Upper lobe of right lung (tissue), 1 donor: ENCODE results near the gene POTEH. TPM values are rescaled to one million over a fixed set of nuclear protein-coding genes. Genes with fewer than 3 reads are reported as not detected.
"Not testable (repeated sequence)": the region's sequence is repeated elsewhere in the genome, so short reads cannot be mapped to it uniquely, and the experiment has no call there.

Experiments used
- ATAC-seq: fragments of 200-7000 bp; cut with Tn5 transposase; one replicate; pipeline ENCODE4 v1.9.1; 2020; ENCODE audit warnings: mild to moderate bottlenecking, moderate library complexity
- DNase-seq: peaks from one replicate; pipeline ENCODE4 v3.0.0-alpha.2; 2020
- H3K27ac ChIP-seq: fragments of 200-600 bp; one replicate; pipeline ENCODE4 v1.8.0; 2022
- H3K27me3 ChIP-seq: fragments of 200-600 bp; one replicate; pipeline ENCODE4 v1.8.0; 2022; ENCODE audit warnings: mild to moderate bottlenecking
- H3K36me3 ChIP-seq: fragments of 200-600 bp; one replicate; pipeline ENCODE4 v1.8.0; 2022
- H3K4me1 ChIP-seq: fragments of 200-600 bp; one replicate; pipeline ENCODE4 v1.8.0; 2022
- H3K4me3 ChIP-seq: fragments of 200-600 bp; one replicate; pipeline ENCODE4 v1.8.0; 2022; ENCODE audit warnings: mild to moderate bottlenecking
- H3K9me3 ChIP-seq: fragments of 200-600 bp; one replicate; pipeline ENCODE4 v1.8.0; 2022
- intact Hi-C: fragments of 100-400 bp; cut with DNase I; formaldehyde crosslinking; loops from one replicate; pipeline ENCODE4 v1.11.0; 2022
- long read RNA-seq: library from polyadenylated mRNA; unstranded; transcript quantifications from one replicate; pipeline ENCODE4 v2.0.0, GENCODE V29; 2021
- total RNA-seq: library from RNA; stranded (reverse); fragmentation: NEBNext Ultra II Directional; extraction: Animal tissue kit (Norgen Biotek cat#: 25700); gene quantifications from one replicate; pipeline ENCODE4 v1.2.1, GENCODE V29; 2021
- donor health status: DM: no; HTN: yes; CAD: no; lungs with severe emphysema.

The POTEH gene
- total RNA-seq, result not detected
- long read RNA-seq, result 0 reads

DNA sequence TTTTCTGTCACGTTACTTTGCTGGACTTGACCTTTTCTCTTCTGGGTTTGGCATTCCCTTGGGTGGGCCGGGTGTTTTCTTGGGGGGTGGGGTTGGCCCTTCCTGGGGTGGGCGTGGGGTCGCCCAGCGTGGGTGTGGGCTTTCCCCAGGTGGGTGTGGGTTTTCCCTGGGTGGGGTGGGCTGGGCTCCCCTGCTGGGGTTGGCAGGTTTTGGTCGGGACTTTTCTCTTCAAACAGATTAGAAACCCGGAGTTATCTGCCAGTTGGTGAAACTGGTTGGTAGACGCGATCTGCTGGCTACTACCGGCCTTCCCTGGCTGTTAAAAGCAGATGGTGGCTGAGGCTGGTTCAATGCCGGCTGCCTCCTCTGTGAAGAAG is at the start of gene POTEH:
TSS of gene POTEH (plus strand) at position 278 of the 377 bp plus-strand sequence. CDS start at position 330, 52 bp downstream.
- intact Hi-C loops, H3K27me3 ChIP-seq, DNase-seq, H3K36me3 ChIP-seq, H3K4me3 ChIP-seq, ATAC-seq, H3K4me1 ChIP-seq, H3K27ac ChIP-seq, H3K9me3 ChIP-seq: not testable (repeated sequence)

GRCh38 chr22:15642288-15642861 is 47.5 kb upstream of the POTEH start:
- H3K27me3 ChIP-seq, intact Hi-C loops, H3K27ac ChIP-seq, H3K9me3 ChIP-seq, ATAC-seq, DNase-seq, H3K36me3 ChIP-seq, H3K4me3 ChIP-seq, H3K4me1 ChIP-seq: not testable (repeated sequence)

GRCh38 chr22:15651954-15652353 is 37.9 kb upstream of the POTEH start:
- H3K27ac ChIP-seq, DNase-seq, H3K4me3 ChIP-seq, intact Hi-C loops, H3K27me3 ChIP-seq, H3K36me3 ChIP-seq, H3K9me3 ChIP-seq, ATAC-seq, H3K4me1 ChIP-seq: not testable (repeated sequence)

GRCh38 chr22:15652738-15653137 is 37.1 kb upstream of the POTEH start:
- H3K36me3 ChIP-seq, DNase-seq, H3K4me1 ChIP-seq, intact Hi-C loops, H3K9me3 ChIP-seq, H3K27ac ChIP-seq, ATAC-seq, H3K27me3 ChIP-seq, H3K4me3 ChIP-seq: not testable (repeated sequence)

DNA sequence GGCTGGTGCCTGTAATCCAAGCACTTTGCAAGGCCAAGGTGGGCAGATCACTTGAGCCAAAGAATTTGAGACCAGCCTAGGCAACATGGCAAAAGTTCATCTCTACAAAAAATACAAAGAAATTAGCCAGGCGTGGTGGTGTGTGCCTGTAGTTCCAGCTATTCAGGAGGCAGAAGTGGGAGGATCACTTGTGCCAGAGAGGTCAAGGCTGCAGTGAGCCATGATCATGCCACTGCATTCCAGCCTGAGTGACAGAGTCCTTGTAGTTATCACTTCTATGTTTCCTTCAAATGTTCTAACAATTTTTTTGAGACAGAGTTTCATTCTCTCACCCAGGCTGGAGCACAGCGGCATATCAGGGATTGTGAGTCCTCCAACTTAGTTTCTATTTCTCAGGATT is 36.6 kb upstream of the POTEH start:
- H3K27ac ChIP-seq, H3K9me3 ChIP-seq, H3K4me3 ChIP-seq, H3K27me3 ChIP-seq, intact Hi-C loops, H3K36me3 ChIP-seq, H3K4me1 ChIP-seq, DNase-seq, ATAC-seq: not testable (repeated sequence)

GRCh38 chr22:15661102-15661501 is 28.7 kb upstream of the POTEH start:
- ATAC-seq, result peak; percentile 64
- H3K27me3 ChIP-seq, H3K4me3 ChIP-seq, intact Hi-C loops, H3K9me3 ChIP-seq, H3K36me3 ChIP-seq, H3K27ac ChIP-seq, H3K4me1 ChIP-seq, DNase-seq: not testable (repeated sequence)

DNA sequence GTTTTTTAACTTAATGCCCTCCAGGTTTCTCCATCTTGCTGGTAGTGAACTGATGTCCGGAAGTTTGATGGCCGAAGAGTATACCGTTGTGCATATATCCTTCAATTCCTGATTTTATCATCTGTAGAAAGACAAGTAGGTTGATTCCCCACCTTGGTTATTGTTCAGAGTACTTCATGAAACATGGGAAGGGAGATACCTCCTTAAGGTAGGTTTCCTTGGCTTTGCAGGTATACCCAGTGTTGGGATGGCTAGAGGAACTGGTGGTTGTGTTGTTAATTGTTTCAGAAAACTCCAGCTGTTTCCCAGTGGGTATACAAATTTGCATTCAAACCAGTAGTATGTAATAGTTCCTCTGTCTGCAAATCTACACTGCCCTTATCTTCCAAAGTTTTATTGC is 25.1 kb upstream of the POTEH start:
- intact Hi-C loops, H3K4me1 ChIP-seq, H3K27ac ChIP-seq, H3K9me3 ChIP-seq, H3K27me3 ChIP-seq, H3K4me3 ChIP-seq, ATAC-seq, DNase-seq, H3K36me3 ChIP-seq: not testable (repeated sequence)

GRCh38 chr22:15665478-15665877 is 24.3 kb upstream of the POTEH start:
- H3K27me3 ChIP-seq, intact Hi-C loops, DNase-seq, ATAC-seq, H3K27ac ChIP-seq, H3K36me3 ChIP-seq, H3K4me1 ChIP-seq, H3K4me3 ChIP-seq, H3K9me3 ChIP-seq: not testable (repeated sequence)

GRCh38 chr22:15669430-15669829 is 20.4 kb upstream of the POTEH start:
- not testable (repeated sequence) for ATAC-seq

GRCh38 chr22:15679702-15680101 is 10.1 kb upstream of the POTEH start:
- H3K27ac ChIP-seq, H3K4me1 ChIP-seq, intact Hi-C loops, DNase-seq, H3K36me3 ChIP-seq, H3K27me3 ChIP-seq, H3K9me3 ChIP-seq, H3K4me3 ChIP-seq: not testable (repeated sequence)
- peak; percentile 46 for ATAC-seq

More at GRCh38 chr22:15669430-15669829, 20.4 kb upstream of the POTEH start:
- DNase-seq, H3K27ac ChIP-seq, H3K4me1 ChIP-seq, H3K4me3 ChIP-seq, intact Hi-C loops, H3K27me3 ChIP-seq, H3K9me3 ChIP-seq, H3K36me3 ChIP-seq: not testable (repeated sequence)

DNA sequence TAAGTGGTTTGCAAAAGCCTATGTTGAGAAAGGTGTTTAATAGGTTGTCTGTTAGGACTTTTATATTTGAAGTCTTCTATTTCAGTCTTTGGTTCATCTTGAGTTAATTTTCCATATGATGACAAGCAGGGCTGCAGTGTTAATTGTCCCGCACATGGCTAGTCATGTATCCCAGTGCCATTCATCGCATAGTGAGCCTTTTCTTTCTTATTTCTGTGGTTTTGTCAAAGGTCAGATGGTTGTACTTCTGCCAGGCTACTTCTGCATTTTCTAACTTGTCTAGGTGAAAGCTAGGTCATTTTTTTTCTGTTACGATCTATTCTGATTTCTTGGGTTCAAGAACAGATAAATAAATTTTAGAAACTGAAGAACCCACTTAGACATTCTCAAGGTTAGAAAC is 5.7 kb upstream of the POTEH start:
- not testable (repeated sequence) for H3K9me3 ChIP-seq

GRCh38 chr22:15684695-15685094 is 5.1 kb upstream of the POTEH start:
- H3K36me3 ChIP-seq, intact Hi-C loops, ATAC-seq, H3K27me3 ChIP-seq, H3K4me1 ChIP-seq, H3K27ac ChIP-seq, H3K4me3 ChIP-seq, DNase-seq, H3K9me3 ChIP-seq: not testable (repeated sequence)

More for the DNA sequence above, 5.7 kb upstream of the POTEH start:
- ATAC-seq, H3K27ac ChIP-seq, H3K27me3 ChIP-seq, H3K36me3 ChIP-seq, H3K4me3 ChIP-seq, H3K4me1 ChIP-seq, DNase-seq, intact Hi-C loops: not testable (repeated sequence)

DNA sequence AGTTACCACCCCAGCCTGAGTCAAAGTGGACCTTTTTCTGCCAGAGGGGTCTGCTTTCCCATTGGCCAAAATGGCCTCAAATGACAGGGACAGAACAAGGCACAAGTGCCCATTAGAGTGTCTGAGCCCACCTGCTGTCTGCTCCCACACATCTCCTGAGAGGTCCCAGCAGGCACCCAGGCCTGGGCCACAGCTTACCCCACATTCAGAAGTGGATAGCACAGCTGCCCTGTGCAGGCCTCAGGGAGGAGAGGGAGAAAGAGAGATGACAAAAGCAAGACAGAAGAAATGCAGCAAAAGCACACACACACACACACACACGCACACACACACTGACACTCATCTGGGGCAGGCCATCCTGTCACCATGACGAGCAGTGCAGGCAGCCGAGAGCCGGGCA is 4.2 kb upstream of the POTEH start:
- DNase-seq, result not testable (repeated sequence)

DNA sequence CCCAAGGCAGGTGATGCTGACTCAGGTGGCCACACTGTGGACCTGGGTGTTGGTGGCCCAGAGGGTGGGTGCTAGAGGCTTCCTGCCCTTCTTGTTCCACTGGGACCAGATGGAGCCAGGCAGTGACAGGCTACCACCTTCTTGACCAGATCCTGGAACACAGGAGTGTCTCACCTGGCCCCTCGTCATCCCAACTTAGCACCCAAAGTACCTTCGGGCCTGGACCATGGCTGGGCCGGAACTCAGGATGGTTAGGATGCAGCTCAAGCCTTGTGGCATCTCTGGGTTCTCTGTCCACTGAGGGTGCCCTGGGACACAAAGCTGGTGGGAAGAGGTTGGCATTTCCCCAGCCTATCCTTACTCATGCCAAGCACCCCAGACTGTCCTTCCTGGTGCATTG is 2.7 kb upstream of the POTEH start:
- H3K4me3 ChIP-seq, H3K36me3 ChIP-seq, intact Hi-C loops, H3K27ac ChIP-seq, DNase-seq, H3K4me1 ChIP-seq, H3K27me3 ChIP-seq, H3K9me3 ChIP-seq: not testable (repeated sequence)
- ATAC-seq, result peak; percentile 9

More for the DNA sequence above, 4.2 kb upstream of the POTEH start:
- ATAC-seq, result peak; percentile 22
- H3K4me3 ChIP-seq, H3K36me3 ChIP-seq, H3K4me1 ChIP-seq, H3K9me3 ChIP-seq, intact Hi-C loops, H3K27ac ChIP-seq, H3K27me3 ChIP-seq: not testable (repeated sequence)

- ATAC-seq, H3K27ac ChIP-seq, H3K4me1 ChIP-seq, H3K9me3 ChIP-seq, H3K36me3 ChIP-seq, DNase-seq, H3K27me3 ChIP-seq, intact Hi-C loops, H3K4me3 ChIP-seq: not testable (repeated sequence)
Measured at GRCh38 chr22:15687676-15688075, 2.1 kb upstream of the POTEH start.
